Type B pancreatic cell (in vitro differentiated cells): ENCODE data around the gene BAG1. TPM values are rescaled to one million over a fixed set of nuclear protein-coding genes. Genes with fewer than 3 reads are reported as not detected.

Experiments
- DNase-seq: peaks from one replicate; pipeline ENCODE4 v3.0.0; 2021; ENCODE audit warnings: mixed read lengths; ENCODE audit not compliant: unreplicated experiment; ENCODE audit errors: extremely low spot score
- H3K27ac Mint-ChIP-seq: 2 replicates; pipeline ENCODE4 v1.8.0; 2021; ENCODE audit warnings: mild to moderate bottlenecking, mixed read lengths
- H3K27me3 Mint-ChIP-seq: 2 replicates; pipeline ENCODE4 v1.8.0; 2021; ENCODE audit warnings: mixed read lengths
- H3K36me3 Mint-ChIP-seq: 2 replicates; pipeline ENCODE4 v1.8.0; 2021; ENCODE audit warnings: mixed read lengths
- H3K4me1 Mint-ChIP-seq: one replicate; pipeline ENCODE4 v1.8.0; 2021; ENCODE audit warnings: mixed read lengths; ENCODE audit not compliant: unreplicated experiment
- H3K4me3 Mint-ChIP-seq: 2 replicates; pipeline ENCODE4 v1.8.0; 2021; ENCODE audit warnings: mild to moderate bottlenecking, mixed read lengths
- H3K9me3 Mint-ChIP-seq: 2 replicates; pipeline ENCODE4 v1.8.0; 2021; ENCODE audit warnings: mixed read lengths
- CTCF ChIP-seq: fragments of 200-600 bp; sonication (generic); conservative IDR thresholded peaks from 2 replicates; pipeline ENCODE4 v1.5.0; 2021; ENCODE audit warnings: antibody characterized with exemption, mild to moderate bottlenecking
- total RNA-seq: library from RNA; stranded (reverse); gene quantifications from 2 replicates; pipeline ENCODE4 v1.2.1, GENCODE V29; 2021; ENCODE audit warnings: low replicate concordance

The BAG1 gene
- total RNA-seq, 1 donor from 2014 or later: 92.6 TPM

- Mint-ChIP-seq H3K36me3 (no peaks in the 10 kb centered on the region), H3K9me3 (no peaks in the 10 kb centered on the region), H3K27me3 (no peaks in the 10 kb centered on the region), H3K4me1 (peaks cover 37% of the 10 kb centered on the region), H3K4me3 (no peak overlapping the region), H3K27ac (peak overlapping the region; percentile 77)
- no peak for DNase-seq
- no peak for TF ChIP-seq CTCF
Measured at GRCh38 chr9:33210006-33210715, 54.3 kb downstream of the BAG1 start.

- Mint-ChIP-seq H3K36me3 (no peaks in the 10 kb centered on the region), H3K4me1 (peaks cover 37% of the 10 kb centered on the region), H3K27me3 (no peaks in the 10 kb centered on the region), H3K9me3 (no peaks in the 10 kb centered on the region), H3K4me3 (peak overlapping the region; percentile 63), H3K27ac (peak overlapping the region; percentile 77)
- no peak for TF ChIP-seq CTCF
- DNase-seq: no peak
Measured at GRCh38 chr9:33209394-33209793, 55.1 kb downstream of the BAG1 start.

GRCh38 chr9:33202552-33203201, 61.8 kb downstream of the BAG1 start:
- H3K9me3 Mint-ChIP-seq: no peaks in the 10 kb centered on the region
- TF ChIP-seq CTCF: no peak
- peaks cover 4% of the 10 kb centered on the region for H3K27me3 Mint-ChIP-seq
- no peaks in the 10 kb centered on the region for H3K36me3 Mint-ChIP-seq
- H3K4me3 Mint-ChIP-seq: no peak overlapping the region
- H3K27ac Mint-ChIP-seq: no peak overlapping the region
- no peak for DNase-seq
- peaks cover 5% of the 10 kb centered on the region for H3K4me1 Mint-ChIP-seq

Other genes starting within 250 kb of the BAG1 start
- 189 and 223 TPM in 2 replicates for gene DNAJA1, start 239.4 kb downstream of the BAG1 start, total RNA-seq
- gene SMU1, start 188.0 kb downstream of the BAG1 start, total RNA-seq: 21.0 and 25.4 TPM in 2 replicates
- gene B4GALT1, start 97.4 kb downstream of the BAG1 start, total RNA-seq: 91.9 and 150 TPM in 2 replicates
- not detected in 2 replicates for gene SPINK4, start 24.5 kb downstream of the BAG1 start, total RNA-seq
- 51.4 and 53.7 TPM in 2 replicates for gene CHMP5, start 341 bp upstream of the BAG1 start, total RNA-seq
- gene NFX1, start 25.8 kb upstream of the BAG1 start, total RNA-seq: 34.1 and 36.4 TPM in 2 replicates
- 3.7 and 5.0 TPM in 2 replicates for gene AQP7, start 137.9 kb upstream of the BAG1 start, total RNA-seq
- 33.1 and 67.0 TPM in 2 replicates for gene AQP3, start 182.9 kb upstream of the BAG1 start, total RNA-seq
- 39.2 and 46.3 TPM in 2 replicates for gene NOL6, start 209.2 kb upstream of the BAG1 start, total RNA-seq